D721Med (cell line): ENCODE data around the gene MBLAC1.

ENCODE experiments used
- DNase-seq: peaks from one replicate; pipeline ENCODE4 v3.0.0; 2011; ENCODE audit warnings: low spot score; ENCODE audit not compliant: insufficient read length
- FAIRE-seq: peaks from 2 replicates; lab custom pipeline; 2011; peaks lifted over from hg19 to GRCh38; lab: Jason Lieb, UNC
- TF ChIP-seq, protein P1 (sequence below): IDR thresholded peaks from 2 replicates; pipeline ENCODE4 v1.5.1; 2012; ENCODE audit warnings: mild to moderate bottlenecking, control low read depth; ENCODE audit not compliant: insufficient read depth; ENCODE audit errors: missing control alignments

MBLAC1 gene

DNA sequence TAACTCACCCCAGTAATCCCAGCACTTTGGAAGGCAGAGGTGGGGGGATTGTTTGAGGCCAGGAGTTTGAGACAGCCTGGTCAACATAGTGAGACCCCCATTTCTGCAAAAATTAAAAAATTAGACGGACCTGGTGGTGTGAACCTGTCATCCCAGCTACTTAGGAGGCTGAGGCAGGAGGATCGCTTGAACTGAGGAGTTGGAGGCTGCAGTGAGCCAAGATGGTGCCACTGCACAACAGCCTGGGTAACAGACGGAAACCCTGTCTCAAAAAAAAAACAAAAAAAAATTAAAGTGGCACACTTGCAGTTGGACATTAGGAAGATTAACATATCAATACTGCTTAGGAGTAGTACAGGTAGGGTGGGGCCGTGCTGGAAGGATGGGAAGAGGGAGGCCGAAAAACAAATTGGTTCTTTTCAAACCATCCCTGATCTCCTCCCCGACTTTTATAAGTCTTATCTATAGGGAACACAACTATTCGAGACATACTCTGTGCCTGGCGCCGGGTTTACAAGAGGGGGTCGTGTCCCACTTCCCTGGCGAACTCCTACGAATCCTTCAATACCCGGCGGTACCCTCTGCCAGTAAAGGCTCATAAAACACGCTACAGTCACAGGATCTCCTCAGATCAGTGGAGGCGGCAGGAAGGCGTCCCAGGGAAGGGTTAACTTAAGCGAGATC is 8.2 kb upstream of the MBLAC1 start:
- TF ChIP-seq, protein P1, sequence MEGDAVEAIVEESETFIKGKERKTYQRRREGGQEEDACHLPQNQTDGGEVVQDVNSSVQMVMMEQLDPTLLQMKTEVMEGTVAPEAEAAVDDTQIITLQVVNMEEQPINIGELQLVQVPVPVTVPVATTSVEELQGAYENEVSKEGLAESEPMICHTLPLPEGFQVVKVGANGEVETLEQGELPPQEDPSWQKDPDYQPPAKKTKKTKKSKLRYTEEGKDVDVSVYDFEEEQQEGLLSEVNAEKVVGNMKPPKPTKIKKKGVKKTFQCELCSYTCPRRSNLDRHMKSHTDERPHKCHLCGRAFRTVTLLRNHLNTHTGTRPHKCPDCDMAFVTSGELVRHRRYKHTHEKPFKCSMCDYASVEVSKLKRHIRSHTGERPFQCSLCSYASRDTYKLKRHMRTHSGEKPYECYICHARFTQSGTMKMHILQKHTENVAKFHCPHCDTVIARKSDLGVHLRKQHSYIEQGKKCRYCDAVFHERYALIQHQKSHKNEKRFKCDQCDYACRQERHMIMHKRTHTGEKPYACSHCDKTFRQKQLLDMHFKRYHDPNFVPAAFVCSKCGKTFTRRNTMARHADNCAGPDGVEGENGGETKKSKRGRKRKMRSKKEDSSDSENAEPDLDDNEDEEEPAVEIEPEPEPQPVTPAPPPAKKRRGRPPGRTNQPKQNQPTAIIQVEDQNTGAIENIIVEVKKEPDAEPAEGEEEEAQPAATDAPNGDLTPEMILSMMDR = no peak
- FAIRE-seq = no peak
- no peak for DNase-seq

DNA sequence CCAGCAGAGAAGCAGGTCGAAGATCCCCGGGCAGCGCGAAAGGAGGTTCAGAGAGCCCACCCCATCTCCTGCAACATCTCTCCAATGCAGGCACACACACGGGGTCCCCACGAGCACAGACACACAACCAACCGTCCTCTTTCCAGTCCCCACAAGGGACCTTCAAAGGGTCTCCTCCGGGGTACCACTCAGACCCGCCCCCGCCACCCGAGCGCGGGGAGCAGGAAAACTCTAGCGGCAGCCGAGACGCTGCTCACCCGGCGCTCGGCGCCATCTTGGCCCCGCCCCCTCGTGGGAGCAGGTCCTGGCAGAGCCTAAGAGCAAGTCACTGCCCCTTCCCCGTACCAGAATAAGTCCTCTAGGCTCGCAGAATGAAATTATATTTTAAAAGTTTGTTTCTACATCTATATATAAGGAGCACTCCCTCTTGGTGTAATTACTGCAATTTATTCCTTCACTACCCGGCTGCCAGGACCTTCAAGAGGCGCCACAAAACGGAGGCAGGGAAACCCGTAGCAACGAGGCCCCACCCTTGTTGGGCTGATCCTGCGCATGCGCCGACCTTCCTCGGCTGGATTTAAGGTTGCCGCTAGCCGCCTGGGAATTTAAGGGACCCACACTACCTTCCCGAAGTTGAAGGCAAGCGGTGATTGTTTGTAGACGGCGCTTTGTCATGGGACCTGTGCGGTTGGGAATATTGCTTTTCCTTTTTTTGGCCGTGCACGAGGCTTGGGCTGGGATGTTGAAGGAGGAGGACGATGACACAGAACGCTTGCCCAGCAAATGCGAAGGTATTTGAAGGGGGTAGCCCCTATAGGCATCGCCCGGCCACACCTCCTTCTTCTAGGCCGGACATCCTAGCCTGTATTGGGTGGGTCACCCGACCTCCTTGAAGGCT is 7.4 kb upstream of the MBLAC1 start, which contains the start of the genes CNPY4 and TAF6:
Gene CNPY4 (plus strand): TSS at position 563 of the 898 bp plus-strand sequence. CDS start 111 bp downstream, at position 674.
Gene TAF6 (minus strand): TSS at position 287 of the 898 bp plus-strand sequence. CDS start 5,149 bp downstream, outside the sequence.
- DNase-seq = peak; percentile 97
- TF ChIP-seq, protein P1 = no peak
- FAIRE-seq = no peak

DNA sequence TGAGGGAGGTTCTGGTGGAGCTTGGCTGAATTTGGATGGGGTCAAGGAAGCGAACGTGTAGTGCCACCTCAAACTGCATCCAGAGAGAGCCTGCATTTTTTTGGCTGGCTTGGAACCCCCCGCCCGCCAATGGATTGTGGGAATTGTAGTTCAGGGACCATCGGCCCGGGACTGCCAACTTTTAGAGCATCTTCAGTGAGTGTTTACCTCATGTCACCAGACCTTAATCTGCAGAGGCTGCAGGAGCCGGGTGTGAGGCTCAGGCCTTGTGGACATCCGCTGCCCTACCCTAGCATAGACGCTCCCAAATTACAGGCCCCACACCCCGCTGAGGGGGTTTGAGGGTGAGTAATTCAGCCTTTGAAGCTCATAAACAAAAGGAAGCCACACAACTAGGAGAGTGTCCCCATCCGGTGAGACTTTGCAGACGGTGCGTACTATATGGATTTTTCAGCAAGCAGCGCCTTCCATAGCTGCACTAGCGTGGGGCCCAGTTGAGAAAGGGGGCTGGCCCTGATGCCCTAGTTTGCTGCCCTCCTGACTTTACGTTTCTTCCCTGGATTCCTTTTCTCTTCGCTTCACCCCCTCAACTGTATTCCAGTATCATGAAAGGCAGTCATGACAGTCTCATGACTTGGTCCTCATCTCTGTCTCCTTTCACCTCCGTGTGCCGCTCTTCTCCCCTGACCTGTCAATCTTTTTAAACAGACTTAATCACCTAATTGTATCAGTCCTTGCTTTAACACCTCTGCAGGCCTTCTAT is 6.6 kb upstream of the MBLAC1 start:
- no peak for DNase-seq
- FAIRE-seq = no peak
- TF ChIP-seq, protein P1 = no peak

DNA sequence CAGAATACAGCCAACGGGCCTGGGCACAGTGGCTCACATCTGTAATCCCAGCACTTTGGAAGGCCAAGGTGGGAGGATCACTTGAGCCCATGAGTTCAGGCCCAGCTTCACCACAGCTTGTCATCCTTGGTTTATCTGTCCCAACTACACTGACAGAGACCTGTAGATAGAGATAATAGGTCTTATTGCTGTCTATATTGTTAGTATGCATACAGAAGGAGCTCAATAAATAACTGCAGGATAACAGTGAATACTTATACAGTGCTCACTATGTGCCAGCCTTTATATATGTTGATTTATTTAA is 6.1 kb upstream of the MBLAC1 start:
- TF ChIP-seq, protein P1 = no peak
- FAIRE-seq = no peak

DNA sequence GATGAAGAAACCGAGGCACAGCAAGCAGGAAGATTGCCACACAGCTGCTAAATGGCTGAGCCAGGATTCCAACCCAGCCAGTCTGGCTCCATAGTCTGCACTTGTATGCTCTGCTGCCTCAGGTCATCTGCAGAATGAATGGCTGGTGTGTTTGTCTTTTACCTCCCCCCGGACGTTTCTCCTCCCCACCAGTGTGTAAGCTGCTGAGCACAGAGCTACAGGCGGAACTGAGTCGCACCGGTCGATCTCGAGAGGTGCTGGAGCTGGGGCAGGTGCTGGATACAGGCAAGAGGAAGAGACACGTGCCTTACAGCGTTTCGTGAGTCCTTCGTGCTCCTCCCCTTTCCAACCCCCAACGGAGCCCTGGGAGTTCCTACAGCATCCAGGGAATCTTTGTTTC is 4.7 kb upstream of the MBLAC1 start:
- TF ChIP-seq, protein P1 = no peak
- DNase-seq (no peak), FAIRE-seq (no peak)

More for the DNA sequence above, 6.1 kb upstream of the MBLAC1 start:
- no peak for DNase-seq

DNA sequence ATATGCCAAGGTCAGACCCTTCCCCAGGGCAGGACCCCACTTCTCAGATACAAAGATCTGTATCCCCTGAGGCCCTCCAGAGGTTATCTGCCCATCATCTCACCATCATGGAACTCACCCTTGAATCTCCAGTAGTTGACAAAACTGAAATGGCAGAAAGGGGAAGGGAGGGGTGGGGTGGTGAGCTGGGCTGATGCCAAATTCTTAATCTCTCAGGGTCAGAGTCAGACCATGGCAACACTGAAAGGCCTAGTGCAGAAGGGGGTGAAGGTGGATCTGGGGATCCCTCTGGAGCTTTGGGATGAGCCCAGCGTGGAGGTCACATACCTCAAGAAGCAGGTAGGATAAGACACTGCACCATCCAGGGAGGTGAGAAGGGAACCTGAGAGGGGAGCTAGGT is 4.2 kb upstream of the MBLAC1 start:
- FAIRE-seq = no peak
- TF ChIP-seq, protein P1 = no peak
- DNase-seq = no peak
